ENCODE results near the gene ZNF467. TPM values are rescaled to one million over a fixed set of nuclear protein-coding genes. Genes with fewer than 3 reads are reported as not detected.

The ZNF467 gene
- total and polyA plus RNA-seq, 2 of the 8 experiments (the other 6 are each of a cell fraction or from before 2014, with no cell fraction given), result 0.50 to 0.51 TPM

- H2BK120ac ChIP-seq (replicated peaks; ENCODE audit: low read depth, low read length), result no peak overlapping the region
- H3K4me1 ChIP-seq (replicated peaks in 1 of 4; ENCODE audit: control insufficient read depth in 3 of 4, insufficient read depth in 4 of 4, low read length in 3 of 4), result peaks cover 0 to 7% (median 5%) of the 10 kb centered on the region in 4 experiments; a peak in 6 of 7 replicates
- H3K4me3 ChIP-seq (ENCODE audit: extremely low read depth in 1 of 4, insufficient read depth in 2 of 4, low read depth in 3 of 4, low read length in 4 of 4), result no peak overlapping the region
- TF ChIP-seq POLR2AphosphoS5 (IDR thresholded peaks at IDR 0.05; ENCODE audit: low read depth, low read length) (no peak), FOSL1 (IDR thresholded peaks at IDR 0.05; ENCODE audit: insufficient read depth, low read depth, low read length) (no peak), CTBP2 (IDR thresholded peaks at IDR 0.05; ENCODE audit: borderline replicate concordance, insufficient read depth, insufficient read length, low read length) (no peak), CEBPB (IDR thresholded peaks at IDR 0.05; ENCODE audit: low read depth, low read length) (no peak), BACH1 (IDR thresholded peaks at IDR 0.05; ENCODE audit: low read length) (no peak), ASH2L (IDR thresholded peaks at IDR 0.05; ENCODE audit: low read length) (no peak), CHD2 (IDR thresholded peaks at IDR 0.05; ENCODE audit: low read length) (no peak), KDM1A (IDR thresholded peaks at IDR 0.05; ENCODE audit: borderline replicate concordance, low read length) (no peak), NANOG (IDR thresholded peaks at IDR 0.05; ENCODE audit: insufficient read depth, low read depth, low read length, poor library complexity, severe bottlenecking) (no peak), SIRT6 (IDR thresholded peaks at IDR 0.05; ENCODE audit: low read length) (no peak), JUN (IDR thresholded peaks at IDR 0.05; ENCODE audit: low read depth, low read length) (no peak), TEAD4 (IDR thresholded peaks at IDR 0.05; ENCODE audit: low read depth, low read length) (no peak)
- H3K27ac ChIP-seq (ENCODE audit: low read depth, low read length), result no peak overlapping the region
- H4K91ac ChIP-seq (replicated peaks; ENCODE audit: insufficient read length, low read length), result no peak overlapping the region
- H4K20me1 ChIP-seq (replicated peaks in 1 of 2; ENCODE audit: control insufficient read depth in 1 of 2, insufficient read depth in 2 of 2, low read length in 2 of 2), result peaks cover 0 to 1% of the 10 kb centered on the region in 2 experiments
- CTCF ChIA-PET (ENCODE audit: partially characterized antibody), result interaction anchor here (0.6 to 10.3 kb wide), 25 partner anchors 9 to 208 kb away, joined by 3 to 209 read pairs (median 5); partner anchors contain the start of gene ZNF862
- no peak overlapping the region for H2BK5ac ChIP-seq (ENCODE audit: low read depth, low read length)
- H2BK12ac ChIP-seq (ENCODE audit: low read depth, low read length), result no peak overlapping the region
- no peak overlapping the region for H3K23ac ChIP-seq (ENCODE audit: insufficient read length)
- no peak overlapping the region for H3K14ac ChIP-seq (ENCODE audit: insufficient read length)
- DNase-seq (ENCODE audit: low read depth in 1 of 2, low spot score in 2 of 2), result no peak
- H3K27me3 ChIP-seq (replicated peaks in 1 of 4; ENCODE audit: control insufficient read depth in 3 of 4, extremely low read depth in 1 of 4, insufficient read depth in 3 of 4, low read length in 3 of 4), result no peaks in the 10 kb centered on the region
- 82% methylated on average over 13 of the region's 16 CpGs; no CpG with 5 or more reads in 1 of the 2 experiments for WGBS, 2 experiments (ENCODE audit: extremely low coverage in 1 of 2, insufficient coverage in 1 of 2, insufficient read length in 1 of 2, insufficient replicate concordance in 2 of 2, low coverage in 1 of 2, low lambda C conversion rate in 2 of 2, missing lambda C conversion rate in 1 of 2)
- H3K4ac ChIP-seq (replicated peaks; ENCODE audit: insufficient read length, low read depth, low read length), result no peak overlapping the region
- H2BK15ac ChIP-seq (ENCODE audit: low read length), result no peak overlapping the region
- no peak overlapping the region for H2AK5ac ChIP-seq (ENCODE audit: low read depth, low read length)
- no peak overlapping the region for H2AFZ ChIP-seq (ENCODE audit: low read length)
- H3K18ac ChIP-seq (ENCODE audit: extremely low read depth, low read length), result no peak overlapping the region
- H3K9ac ChIP-seq (replicated peaks in 1 of 4; ENCODE audit: extremely low read depth in 1 of 4, low read depth in 3 of 4, low read length in 3 of 4), result no peak overlapping the region
- FAIRE-seq, result no peak
- no peak overlapping the region; the same call in 1 of the 2 replicates for H4K8ac ChIP-seq (ENCODE audit: extremely low read depth, insufficient read depth, low read length)
- H3K56ac ChIP-seq (replicated peaks; ENCODE audit: insufficient read length, low read depth, low read length), result no peak overlapping the region
- H2BK20ac ChIP-seq (ENCODE audit: low read length), result no peak overlapping the region
- H3K4me2 ChIP-seq (ENCODE audit: insufficient read depth in 1 of 2, low read depth in 2 of 2, low read length in 2 of 2), result no peak overlapping the region
- H3K23me2 ChIP-seq (ENCODE audit: low read depth, low read length), result no peaks in the 10 kb centered on the region; the same call in 1 of the 2 replicates
- H3K9me3 ChIP-seq (ENCODE audit: insufficient read depth in 2 of 2, low read depth in 1 of 2, low read length in 1 of 2), result no peaks in the 10 kb centered on the region
- no peaks in the 10 kb centered on the region for H3K36me3 ChIP-seq (ENCODE audit: control insufficient read depth in 2 of 4, insufficient read depth in 4 of 4, low read length in 3 of 4)
- H3K79me1 ChIP-seq (ENCODE audit: low read depth, low read length), result no peaks in the 10 kb centered on the region
- H4K5ac ChIP-seq (ENCODE audit: insufficient read length, low read depth, low read length), result no peak overlapping the region
- H3K79me2 ChIP-seq (ENCODE audit: control insufficient read depth in 1 of 2, insufficient read depth in 2 of 2, low read length in 2 of 2), result no peaks in the 10 kb centered on the region
- POLR2A ChIA-PET (ENCODE audit: partially characterized antibody), result interaction anchor here (1.1 kb wide), 1 partner anchor 19 kb away, joined by 3 read pairs; no protein-coding TSS in a partner anchor
Measured at GRCh38 chr7:149806726-149807125, 33.3 kb upstream of the ZNF467 start.

All from H1 (cell line).